ENCODE measurements around the gene BLVRA.

Gene BLVRA

DNA sequence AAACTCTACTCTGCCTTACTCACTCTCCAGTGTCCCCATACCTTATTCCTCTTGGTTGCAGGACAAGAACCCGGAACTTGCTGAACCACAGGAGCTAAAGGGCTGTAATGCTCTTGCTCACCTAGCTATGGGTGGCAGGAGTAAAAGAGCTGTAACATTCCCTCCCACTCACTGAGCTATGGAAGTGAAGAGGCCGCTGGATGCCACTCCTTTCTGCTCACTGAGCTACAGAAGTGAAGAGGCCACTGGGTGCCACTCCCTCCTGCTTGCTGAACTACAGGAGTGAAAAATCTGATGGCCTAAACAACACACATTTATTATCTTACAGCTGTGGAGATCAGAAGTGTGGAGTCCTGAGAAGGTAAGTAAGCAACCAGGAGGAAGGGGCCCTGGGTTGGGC, 93.3 kb downstream of the BLVRA start:
- no peak for TF ChIP-seq POLR2AphosphoS5 (IDR thresholded peaks at IDR 0.05; ENCODE audit: low read depth, low read length)
- no peak for TF ChIP-seq SIN3A (IDR thresholded peaks at IDR 0.05; ENCODE audit: borderline replicate concordance, insufficient read depth, low read length)
- no peak for TF ChIP-seq FOXP2 (optimal IDR thresholded peaks at IDR 0.05; ENCODE audit: borderline replicate concordance, extremely low read depth, extremely low read length, insufficient read depth)
- no peak for TF ChIP-seq TAF1 (IDR thresholded peaks at IDR 0.05; ENCODE audit: borderline replicate concordance, insufficient read depth, low read length)
- TF ChIP-seq, protein P1, sequence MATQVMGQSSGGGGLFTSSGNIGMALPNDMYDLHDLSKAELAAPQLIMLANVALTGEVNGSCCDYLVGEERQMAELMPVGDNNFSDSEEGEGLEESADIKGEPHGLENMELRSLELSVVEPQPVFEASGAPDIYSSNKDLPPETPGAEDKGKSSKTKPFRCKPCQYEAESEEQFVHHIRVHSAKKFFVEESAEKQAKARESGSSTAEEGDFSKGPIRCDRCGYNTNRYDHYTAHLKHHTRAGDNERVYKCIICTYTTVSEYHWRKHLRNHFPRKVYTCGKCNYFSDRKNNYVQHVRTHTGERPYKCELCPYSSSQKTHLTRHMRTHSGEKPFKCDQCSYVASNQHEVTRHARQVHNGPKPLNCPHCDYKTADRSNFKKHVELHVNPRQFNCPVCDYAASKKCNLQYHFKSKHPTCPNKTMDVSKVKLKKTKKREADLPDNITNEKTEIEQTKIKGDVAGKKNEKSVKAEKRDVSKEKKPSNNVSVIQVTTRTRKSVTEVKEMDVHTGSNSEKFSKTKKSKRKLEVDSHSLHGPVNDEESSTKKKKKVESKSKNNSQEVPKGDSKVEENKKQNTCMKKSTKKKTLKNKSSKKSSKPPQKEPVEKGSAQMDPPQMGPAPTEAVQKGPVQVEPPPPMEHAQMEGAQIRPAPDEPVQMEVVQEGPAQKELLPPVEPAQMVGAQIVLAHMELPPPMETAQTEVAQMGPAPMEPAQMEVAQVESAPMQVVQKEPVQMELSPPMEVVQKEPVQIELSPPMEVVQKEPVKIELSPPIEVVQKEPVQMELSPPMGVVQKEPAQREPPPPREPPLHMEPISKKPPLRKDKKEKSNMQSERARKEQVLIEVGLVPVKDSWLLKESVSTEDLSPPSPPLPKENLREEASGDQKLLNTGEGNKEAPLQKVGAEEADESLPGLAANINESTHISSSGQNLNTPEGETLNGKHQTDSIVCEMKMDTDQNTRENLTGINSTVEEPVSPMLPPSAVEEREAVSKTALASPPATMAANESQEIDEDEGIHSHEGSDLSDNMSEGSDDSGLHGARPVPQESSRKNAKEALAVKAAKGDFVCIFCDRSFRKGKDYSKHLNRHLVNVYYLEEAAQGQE (IDR thresholded peaks at IDR 0.05; ENCODE audit: insufficient read depth in 1 of 2, low read depth in 2 of 2, low read length in 2 of 2): no peak

DNA sequence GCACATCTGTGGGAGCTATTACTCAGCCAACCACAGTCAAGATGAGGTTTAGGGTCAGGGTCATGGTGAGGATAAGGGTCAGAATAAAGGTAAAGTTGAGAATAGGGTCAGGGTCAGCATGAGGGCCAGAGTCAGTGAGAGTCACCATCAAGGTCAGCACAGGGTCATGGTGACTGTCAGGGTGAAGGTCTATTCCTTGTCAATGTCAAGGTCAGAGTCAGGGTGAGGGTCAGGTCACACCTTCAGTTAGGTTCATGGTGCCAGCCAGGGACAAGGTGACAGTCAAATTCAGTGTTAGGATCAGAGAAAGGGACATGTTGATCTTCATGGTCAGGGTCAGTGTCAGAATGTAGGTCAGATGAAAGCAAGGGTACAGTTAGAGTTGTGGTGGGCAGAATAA, 96.7 kb downstream of the BLVRA start:
- TF ChIP-seq, protein P1 (IDR thresholded peaks at IDR 0.05; ENCODE audit: insufficient read depth in 1 of 2, low read depth in 2 of 2, low read length in 2 of 2): no peak
- TF ChIP-seq TAF1 (IDR thresholded peaks at IDR 0.05; ENCODE audit: borderline replicate concordance, insufficient read depth, low read length): no peak
- TF ChIP-seq FOXP2 (optimal IDR thresholded peaks at IDR 0.05; ENCODE audit: borderline replicate concordance, extremely low read depth, extremely low read length, insufficient read depth): no peak
- no peak for TF ChIP-seq POLR2AphosphoS5 (IDR thresholded peaks at IDR 0.05; ENCODE audit: low read depth, low read length)
- TF ChIP-seq SIN3A (IDR thresholded peaks at IDR 0.05; ENCODE audit: borderline replicate concordance, insufficient read depth, low read length): no peak

DNA sequence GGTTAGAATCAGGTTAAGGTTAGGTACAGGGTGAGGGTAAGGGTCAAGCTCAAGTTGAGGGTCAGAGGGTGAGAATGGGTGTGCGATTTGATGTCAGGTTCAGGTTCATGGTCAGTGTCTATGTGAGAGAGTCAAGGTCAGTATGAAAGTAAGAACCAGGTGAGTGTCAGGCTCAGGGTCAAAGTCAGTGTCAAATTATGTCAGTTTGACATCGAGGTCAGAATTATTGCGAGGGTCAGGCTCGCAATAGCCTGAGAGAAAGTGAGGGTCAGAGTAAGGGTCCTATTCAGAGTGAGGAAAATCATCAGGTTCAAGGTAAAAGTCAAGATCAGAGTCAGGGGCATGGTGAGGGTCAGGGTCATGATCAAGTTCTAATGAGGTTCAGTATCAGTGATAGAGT, 97.8 kb downstream of the BLVRA start:
- TF ChIP-seq TAF1 (IDR thresholded peaks at IDR 0.05; ENCODE audit: borderline replicate concordance, insufficient read depth, low read length) (no peak), SIN3A (IDR thresholded peaks at IDR 0.05; ENCODE audit: borderline replicate concordance, insufficient read depth, low read length) (no peak), POLR2AphosphoS5 (IDR thresholded peaks at IDR 0.05; ENCODE audit: low read depth, low read length) (no peak)
- TF ChIP-seq, protein P1 (IDR thresholded peaks at IDR 0.05; ENCODE audit: insufficient read depth in 1 of 2, low read depth in 2 of 2, low read length in 2 of 2): no peak

Data from PFSK-1 (cell line).